Transverse colon (tissue), 3 donors: ENCODE data around the gene GRB2.

ENCODE experiments used
- EP300 ChIP-seq: sonication (generic); formaldehyde crosslinking; IDR thresholded peaks from one replicate; pipeline ENCODE4 v1.6.1; 2017; ENCODE audit warnings: antibody characterized with exemption, low read depth
- POLR2A ChIP-seq: fragments of 450-650 bp; IDR thresholded peaks from one replicate; pipeline ENCODE4 v1.6.1; 2016; ENCODE audit warnings: antibody characterized with exemption, mild to moderate bottlenecking, moderate library complexity
- TF ChIP-seq, protein P1 (sequence below), 5 experiments: fragments of 200-600 bp in 3 of 5; fragments of 450-650 bp in 2 of 5; sonication (generic) in 3 of 5; IDR thresholded peaks; 1 replicate in 2 of 5; 2 replicates in 3 of 5; pipeline ENCODE4 v1.5.1; 2016 to 2017; ENCODE audit warnings: antibody characterized with exemption in 5 of 5, inconsistent platforms in 3 of 5, mild to moderate bottlenecking in 2 of 5, moderate library complexity in 1 of 5

DNA sequence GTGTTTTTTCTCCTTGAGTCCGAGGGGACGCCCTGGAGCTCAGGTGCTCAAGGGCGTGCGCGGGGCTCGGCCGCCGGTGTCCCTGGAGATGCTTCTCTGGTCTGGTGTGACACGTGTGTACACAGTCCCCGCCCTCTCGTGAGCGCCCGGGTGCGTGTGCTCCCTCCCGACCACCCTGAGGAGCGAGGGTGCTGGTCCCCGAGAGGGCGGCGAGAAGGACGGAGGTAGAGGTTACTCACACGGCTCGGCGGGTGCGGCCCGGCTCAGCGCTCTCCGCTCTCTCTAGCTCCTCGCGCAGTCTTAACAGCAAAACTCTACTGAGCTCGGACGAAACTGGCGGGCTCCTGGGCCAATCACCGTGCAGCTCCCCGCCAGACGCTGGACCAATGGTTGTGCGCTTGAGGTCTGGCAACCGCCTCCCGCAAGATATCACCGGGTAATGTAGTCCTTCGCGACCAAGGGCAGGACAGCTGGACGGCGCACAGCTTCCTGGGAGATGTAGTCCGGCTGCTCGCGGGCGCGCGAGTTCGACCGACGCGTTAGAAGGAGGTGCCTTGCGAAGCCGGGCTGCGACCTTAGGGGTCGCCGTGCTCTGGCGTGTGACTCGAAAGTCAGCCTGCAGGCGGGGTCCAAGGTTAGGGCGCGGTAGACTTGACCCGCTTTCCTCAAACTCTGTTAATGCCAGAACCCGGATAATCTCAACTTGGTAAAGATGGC is 116.2 kb downstream of the GRB2 start, which contains the start of gene SLC25A19:
- no peak for TF ChIP-seq EP300
- peak; percentile 94 for TF ChIP-seq POLR2A
- TF ChIP-seq, protein P1, sequence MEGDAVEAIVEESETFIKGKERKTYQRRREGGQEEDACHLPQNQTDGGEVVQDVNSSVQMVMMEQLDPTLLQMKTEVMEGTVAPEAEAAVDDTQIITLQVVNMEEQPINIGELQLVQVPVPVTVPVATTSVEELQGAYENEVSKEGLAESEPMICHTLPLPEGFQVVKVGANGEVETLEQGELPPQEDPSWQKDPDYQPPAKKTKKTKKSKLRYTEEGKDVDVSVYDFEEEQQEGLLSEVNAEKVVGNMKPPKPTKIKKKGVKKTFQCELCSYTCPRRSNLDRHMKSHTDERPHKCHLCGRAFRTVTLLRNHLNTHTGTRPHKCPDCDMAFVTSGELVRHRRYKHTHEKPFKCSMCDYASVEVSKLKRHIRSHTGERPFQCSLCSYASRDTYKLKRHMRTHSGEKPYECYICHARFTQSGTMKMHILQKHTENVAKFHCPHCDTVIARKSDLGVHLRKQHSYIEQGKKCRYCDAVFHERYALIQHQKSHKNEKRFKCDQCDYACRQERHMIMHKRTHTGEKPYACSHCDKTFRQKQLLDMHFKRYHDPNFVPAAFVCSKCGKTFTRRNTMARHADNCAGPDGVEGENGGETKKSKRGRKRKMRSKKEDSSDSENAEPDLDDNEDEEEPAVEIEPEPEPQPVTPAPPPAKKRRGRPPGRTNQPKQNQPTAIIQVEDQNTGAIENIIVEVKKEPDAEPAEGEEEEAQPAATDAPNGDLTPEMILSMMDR (IDR thresholded peaks at IDR 0.05), result no peak
